ENCODE data around the gene RNF5. TPM values are rescaled to one million over a fixed set of nuclear protein-coding genes. Genes with fewer than 3 reads are reported as not detected.

Gene RNF5
- total RNA-seq, 1 experiment from 2014 or later: 114 TPM

DNA sequence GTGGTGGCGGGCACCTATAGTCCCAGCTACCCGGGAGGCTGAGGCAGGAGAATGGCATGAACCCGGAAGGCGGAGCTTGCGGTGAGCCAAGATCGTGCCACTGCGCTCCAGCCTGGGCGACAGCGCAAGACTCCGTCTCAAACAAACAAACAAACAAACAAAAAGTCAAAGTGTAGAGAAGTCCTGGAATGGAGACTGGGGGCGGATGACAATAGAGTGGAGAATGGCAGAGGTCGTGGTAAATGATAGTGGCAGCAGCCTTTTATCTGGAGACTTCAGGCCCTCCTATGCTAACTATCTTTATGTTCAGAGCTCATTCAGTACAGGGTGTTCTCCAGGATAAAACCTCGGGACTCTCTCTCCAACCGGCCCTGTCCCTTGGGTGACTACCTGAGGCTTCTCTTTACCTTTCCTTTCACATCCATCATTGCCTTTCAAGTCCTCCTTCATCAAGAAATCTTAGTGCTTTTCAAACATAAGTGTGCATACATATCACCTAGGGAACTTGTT, 46.7 kb upstream of the RNF5 start (continued):
- TF ChIP-seq, protein P1, sequence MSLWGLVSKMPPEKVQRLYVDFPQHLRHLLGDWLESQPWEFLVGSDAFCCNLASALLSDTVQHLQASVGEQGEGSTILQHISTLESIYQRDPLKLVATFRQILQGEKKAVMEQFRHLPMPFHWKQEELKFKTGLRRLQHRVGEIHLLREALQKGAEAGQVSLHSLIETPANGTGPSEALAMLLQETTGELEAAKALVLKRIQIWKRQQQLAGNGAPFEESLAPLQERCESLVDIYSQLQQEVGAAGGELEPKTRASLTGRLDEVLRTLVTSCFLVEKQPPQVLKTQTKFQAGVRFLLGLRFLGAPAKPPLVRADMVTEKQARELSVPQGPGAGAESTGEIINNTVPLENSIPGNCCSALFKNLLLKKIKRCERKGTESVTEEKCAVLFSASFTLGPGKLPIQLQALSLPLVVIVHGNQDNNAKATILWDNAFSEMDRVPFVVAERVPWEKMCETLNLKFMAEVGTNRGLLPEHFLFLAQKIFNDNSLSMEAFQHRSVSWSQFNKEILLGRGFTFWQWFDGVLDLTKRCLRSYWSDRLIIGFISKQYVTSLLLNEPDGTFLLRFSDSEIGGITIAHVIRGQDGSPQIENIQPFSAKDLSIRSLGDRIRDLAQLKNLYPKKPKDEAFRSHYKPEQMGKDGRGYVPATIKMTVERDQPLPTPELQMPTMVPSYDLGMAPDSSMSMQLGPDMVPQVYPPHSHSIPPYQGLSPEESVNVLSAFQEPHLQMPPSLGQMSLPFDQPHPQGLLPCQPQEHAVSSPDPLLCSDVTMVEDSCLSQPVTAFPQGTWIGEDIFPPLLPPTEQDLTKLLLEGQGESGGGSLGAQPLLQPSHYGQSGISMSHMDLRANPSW (CRISPR knock-in tag; conservative IDR thresholded peaks at IDR 0.05; ENCODE audit: low read depth): no peak
- TF ChIP-seq ATF1 (CRISPR knock-in tag; IDR thresholded peaks at IDR 0.05) (no peak), SMAD4 (CRISPR knock-in tag; IDR thresholded peaks at IDR 0.05) (no peak), ZBTB21 (CRISPR knock-in tag; IDR thresholded peaks at IDR 0.05; ENCODE audit: borderline replicate concordance) (no peak), TP53 (CRISPR knock-in tag; IDR thresholded peaks at IDR 0.05) (no peak)
- TF ChIP-seq, protein P2, sequence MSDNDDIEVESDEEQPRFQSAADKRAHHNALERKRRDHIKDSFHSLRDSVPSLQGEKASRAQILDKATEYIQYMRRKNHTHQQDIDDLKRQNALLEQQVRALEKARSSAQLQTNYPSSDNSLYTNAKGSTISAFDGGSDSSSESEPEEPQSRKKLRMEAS (CRISPR knock-in tag; IDR thresholded peaks at IDR 0.05): no peak
- TF ChIP-seq, protein P3, sequence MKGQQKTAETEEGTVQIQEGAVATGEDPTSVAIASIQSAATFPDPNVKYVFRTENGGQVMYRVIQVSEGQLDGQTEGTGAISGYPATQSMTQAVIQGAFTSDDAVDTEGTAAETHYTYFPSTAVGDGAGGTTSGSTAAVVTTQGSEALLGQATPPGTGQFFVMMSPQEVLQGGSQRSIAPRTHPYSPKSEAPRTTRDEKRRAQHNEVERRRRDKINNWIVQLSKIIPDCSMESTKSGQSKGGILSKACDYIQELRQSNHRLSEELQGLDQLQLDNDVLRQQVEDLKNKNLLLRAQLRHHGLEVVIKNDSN (CRISPR knock-in tag; IDR thresholded peaks at IDR 0.05): no peak
- TF ChIP-seq, protein P4, sequence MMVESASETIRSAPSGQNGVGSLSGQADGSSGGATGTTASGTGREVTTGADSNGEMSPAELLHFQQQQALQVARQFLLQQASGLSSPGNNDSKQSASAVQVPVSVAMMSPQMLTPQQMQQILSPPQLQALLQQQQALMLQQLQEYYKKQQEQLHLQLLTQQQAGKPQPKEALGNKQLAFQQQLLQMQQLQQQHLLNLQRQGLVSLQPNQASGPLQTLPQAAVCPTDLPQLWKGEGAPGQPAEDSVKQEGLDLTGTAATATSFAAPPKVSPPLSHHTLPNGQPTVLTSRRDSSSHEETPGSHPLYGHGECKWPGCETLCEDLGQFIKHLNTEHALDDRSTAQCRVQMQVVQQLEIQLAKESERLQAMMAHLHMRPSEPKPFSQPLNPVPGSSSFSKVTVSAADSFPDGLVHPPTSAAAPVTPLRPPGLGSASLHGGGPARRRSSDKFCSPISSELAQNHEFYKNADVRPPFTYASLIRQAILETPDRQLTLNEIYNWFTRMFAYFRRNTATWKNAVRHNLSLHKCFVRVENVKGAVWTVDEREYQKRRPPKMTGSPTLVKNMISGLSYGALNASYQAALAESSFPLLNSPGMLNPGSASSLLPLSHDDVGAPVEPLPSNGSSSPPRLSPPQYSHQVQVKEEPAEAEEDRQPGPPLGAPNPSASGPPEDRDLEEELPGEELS (CRISPR knock-in tag; IDR thresholded peaks at IDR 0.05): no peak

DNA sequence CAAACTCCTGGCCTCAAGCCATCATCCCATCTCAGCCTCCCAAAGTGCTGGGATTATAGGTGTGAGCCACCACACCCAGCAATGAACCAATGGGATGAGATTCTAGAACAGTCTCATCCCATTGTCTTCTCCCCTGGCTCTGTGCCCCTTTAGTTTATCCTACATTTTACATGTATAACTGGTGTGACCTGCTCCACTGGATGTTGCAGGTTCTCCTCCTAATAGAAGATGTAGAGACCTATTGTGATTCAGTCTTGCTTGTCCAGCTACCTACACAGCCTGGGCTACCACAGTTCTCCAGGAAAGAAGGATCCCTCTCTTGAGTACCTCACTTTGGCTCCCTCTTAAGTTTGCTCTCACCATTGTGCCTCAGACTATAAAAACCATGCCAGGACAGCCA, 46.1 kb upstream of the RNF5 start:
- DNase-seq (ENCODE audit: low spot score) (no peak), ATAC-seq (no peak)
- Mint-ChIP-seq H3K27me3 (ENCODE audit: low read depth) (peaks cover 24% of the 10 kb centered on the region), H3K4me3 (peak overlapping the region; percentile 45; the same call in 1 of the 2 replicates), H3K4me1 (peaks cover 17% of the 10 kb centered on the region), H3K36me3 (no peaks in the 10 kb centered on the region), H3K9me3 (no peaks in the 10 kb centered on the region), H3K27ac (no peak overlapping the region)
- no peak for TF ChIP-seq ETV6 (CRISPR knock-in tag; IDR thresholded peaks at IDR 0.05)
- TF ChIP-seq, protein P5, sequence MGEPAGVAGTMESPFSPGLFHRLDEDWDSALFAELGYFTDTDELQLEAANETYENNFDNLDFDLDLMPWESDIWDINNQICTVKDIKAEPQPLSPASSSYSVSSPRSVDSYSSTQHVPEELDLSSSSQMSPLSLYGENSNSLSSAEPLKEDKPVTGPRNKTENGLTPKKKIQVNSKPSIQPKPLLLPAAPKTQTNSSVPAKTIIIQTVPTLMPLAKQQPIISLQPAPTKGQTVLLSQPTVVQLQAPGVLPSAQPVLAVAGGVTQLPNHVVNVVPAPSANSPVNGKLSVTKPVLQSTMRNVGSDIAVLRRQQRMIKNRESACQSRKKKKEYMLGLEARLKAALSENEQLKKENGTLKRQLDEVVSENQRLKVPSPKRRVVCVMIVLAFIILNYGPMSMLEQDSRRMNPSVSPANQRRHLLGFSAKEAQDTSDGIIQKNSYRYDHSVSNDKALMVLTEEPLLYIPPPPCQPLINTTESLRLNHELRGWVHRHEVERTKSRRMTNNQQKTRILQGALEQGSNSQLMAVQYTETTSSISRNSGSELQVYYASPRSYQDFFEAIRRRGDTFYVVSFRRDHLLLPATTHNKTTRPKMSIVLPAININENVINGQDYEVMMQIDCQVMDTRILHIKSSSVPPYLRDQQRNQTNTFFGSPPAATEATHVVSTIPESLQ (CRISPR knock-in tag; IDR thresholded peaks at IDR 0.05): no peak
- TF ChIP-seq, protein P6, sequence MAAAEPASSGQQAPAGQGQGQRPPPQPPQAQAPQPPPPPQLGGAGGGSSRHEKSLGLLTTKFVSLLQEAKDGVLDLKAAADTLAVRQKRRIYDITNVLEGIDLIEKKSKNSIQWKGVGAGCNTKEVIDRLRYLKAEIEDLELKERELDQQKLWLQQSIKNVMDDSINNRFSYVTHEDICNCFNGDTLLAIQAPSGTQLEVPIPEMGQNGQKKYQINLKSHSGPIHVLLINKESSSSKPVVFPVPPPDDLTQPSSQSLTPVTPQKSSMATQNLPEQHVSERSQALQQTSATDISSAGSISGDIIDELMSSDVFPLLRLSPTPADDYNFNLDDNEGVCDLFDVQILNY (CRISPR knock-in tag; IDR thresholded peaks at IDR 0.05): no peak
- TF ChIP-seq ZNF263 (CRISPR knock-in tag; IDR thresholded peaks at IDR 0.05; ENCODE audit: low read depth): no peak
- no peak for TF ChIP-seq JUN (CRISPR knock-in tag; IDR thresholded peaks at IDR 0.05)
- no peak for TF ChIP-seq ZBTB21 (CRISPR knock-in tag; IDR thresholded peaks at IDR 0.05; ENCODE audit: borderline replicate concordance)
- TF ChIP-seq, protein P2 (CRISPR knock-in tag; IDR thresholded peaks at IDR 0.05): no peak
- no peak for TF ChIP-seq TP53 (CRISPR knock-in tag; IDR thresholded peaks at IDR 0.05)
- TF ChIP-seq NFATC4 (CRISPR knock-in tag; IDR thresholded peaks at IDR 0.05): no peak
- no peak for TF ChIP-seq TEAD4 (CRISPR knock-in tag; IDR thresholded peaks at IDR 0.05)
- TF ChIP-seq, protein P3 (CRISPR knock-in tag; IDR thresholded peaks at IDR 0.05): no peak
- TF ChIP-seq KAT7 (CRISPR knock-in tag; IDR thresholded peaks at IDR 0.05; ENCODE audit: borderline replicate concordance): no peak
- no peak for TF ChIP-seq NR3C1 (CRISPR knock-in tag; conservative IDR thresholded peaks at IDR 0.05; ENCODE audit: low read depth)
- TF ChIP-seq SMAD3 (CRISPR knock-in tag; IDR thresholded peaks at IDR 0.05; ENCODE audit: borderline replicate concordance): no peak
- no peak for TF ChIP-seq ELF4 (CRISPR knock-in tag; IDR thresholded peaks at IDR 0.05; ENCODE audit: low read depth)
- TF ChIP-seq, protein P7, sequence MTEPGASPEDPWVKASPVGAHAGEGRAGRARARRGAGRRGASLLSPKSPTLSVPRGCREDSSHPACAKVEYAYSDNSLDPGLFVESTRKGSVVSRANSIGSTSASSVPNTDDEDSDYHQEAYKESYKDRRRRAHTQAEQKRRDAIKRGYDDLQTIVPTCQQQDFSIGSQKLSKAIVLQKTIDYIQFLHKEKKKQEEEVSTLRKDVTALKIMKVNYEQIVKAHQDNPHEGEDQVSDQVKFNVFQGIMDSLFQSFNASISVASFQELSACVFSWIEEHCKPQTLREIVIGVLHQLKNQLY (CRISPR knock-in tag; IDR thresholded peaks at IDR 0.05): no peak
- no peak for TF ChIP-seq FOXJ3 (CRISPR knock-in tag; IDR thresholded peaks at IDR 0.05; ENCODE audit: borderline replicate concordance)
- TF ChIP-seq RORB (CRISPR knock-in tag; IDR thresholded peaks at IDR 0.05): no peak
- POLR2A ChIA-PET: no interaction called here
- CTCF ChIA-PET: interaction anchor here (0.6 to 6.1 kb wide), 2 partner anchors 14 kb away, joined by 3 to 63 read pairs; no protein-coding TSS in a partner anchor
